22Rv1 (cell line): ENCODE data around the gene PIGX.

Experiments
- ZFX ChIP-seq: fragments of 450-650 bp; IDR thresholded peaks from 2 replicates; pipeline ENCODE4 v1.6.1; 2017; ENCODE audit warnings: antibody characterized with exemption, borderline replicate concordance
- TF ChIP-seq, protein P1 (sequence below): fragments of 450-650 bp; IDR thresholded peaks from 2 replicates; pipeline ENCODE4 v1.5.1; 2017; ENCODE audit warnings: mild to moderate bottlenecking

DNA sequence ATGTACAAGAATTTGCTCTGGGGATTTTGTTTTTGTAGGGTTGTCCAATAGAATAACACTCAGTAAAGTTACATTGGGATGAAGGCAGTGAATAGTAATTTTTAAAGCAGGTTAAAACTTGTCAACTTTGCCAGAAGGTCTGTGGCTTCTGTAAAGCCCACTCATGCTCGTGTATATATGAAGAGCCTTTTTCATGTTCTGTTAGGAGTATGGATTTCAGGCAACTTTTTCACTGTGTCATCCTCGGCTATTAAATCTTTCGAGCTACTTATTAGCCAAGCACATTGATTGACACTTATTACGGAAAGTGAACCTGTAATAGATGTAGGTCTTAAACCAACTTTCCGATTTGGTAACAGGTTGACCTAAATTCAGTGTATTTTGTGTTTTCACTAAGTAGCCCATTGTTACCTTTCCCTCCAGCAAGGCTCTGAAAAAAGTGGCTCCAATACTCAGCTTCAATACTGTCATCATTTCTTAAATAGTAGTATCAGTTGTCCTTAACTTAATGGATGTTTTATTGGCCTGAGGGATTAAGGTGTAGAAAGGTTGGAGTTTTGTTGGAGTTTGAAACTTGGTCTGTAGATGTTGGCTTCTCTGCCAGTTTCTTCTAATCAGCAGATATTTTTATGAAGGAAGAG lies 29.2 kb downstream of the PIGX start:
- TF ChIP-seq, protein P1, sequence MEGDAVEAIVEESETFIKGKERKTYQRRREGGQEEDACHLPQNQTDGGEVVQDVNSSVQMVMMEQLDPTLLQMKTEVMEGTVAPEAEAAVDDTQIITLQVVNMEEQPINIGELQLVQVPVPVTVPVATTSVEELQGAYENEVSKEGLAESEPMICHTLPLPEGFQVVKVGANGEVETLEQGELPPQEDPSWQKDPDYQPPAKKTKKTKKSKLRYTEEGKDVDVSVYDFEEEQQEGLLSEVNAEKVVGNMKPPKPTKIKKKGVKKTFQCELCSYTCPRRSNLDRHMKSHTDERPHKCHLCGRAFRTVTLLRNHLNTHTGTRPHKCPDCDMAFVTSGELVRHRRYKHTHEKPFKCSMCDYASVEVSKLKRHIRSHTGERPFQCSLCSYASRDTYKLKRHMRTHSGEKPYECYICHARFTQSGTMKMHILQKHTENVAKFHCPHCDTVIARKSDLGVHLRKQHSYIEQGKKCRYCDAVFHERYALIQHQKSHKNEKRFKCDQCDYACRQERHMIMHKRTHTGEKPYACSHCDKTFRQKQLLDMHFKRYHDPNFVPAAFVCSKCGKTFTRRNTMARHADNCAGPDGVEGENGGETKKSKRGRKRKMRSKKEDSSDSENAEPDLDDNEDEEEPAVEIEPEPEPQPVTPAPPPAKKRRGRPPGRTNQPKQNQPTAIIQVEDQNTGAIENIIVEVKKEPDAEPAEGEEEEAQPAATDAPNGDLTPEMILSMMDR = no peak
- no peak for TF ChIP-seq ZFX
